Activated CD8-positive, alpha-beta memory T cell treated with anti-CD3 and anti-CD28 coated beads, Interleukin-2, amount 50 U/mL, for 48 hours (primary cell): Measurements from ENCODE around the gene GSS.

ENCODE experiments used
- DNase-seq: peaks from one replicate; pipeline ENCODE4 v3.0.0-alpha.2; 2020

GSS gene

DNA sequence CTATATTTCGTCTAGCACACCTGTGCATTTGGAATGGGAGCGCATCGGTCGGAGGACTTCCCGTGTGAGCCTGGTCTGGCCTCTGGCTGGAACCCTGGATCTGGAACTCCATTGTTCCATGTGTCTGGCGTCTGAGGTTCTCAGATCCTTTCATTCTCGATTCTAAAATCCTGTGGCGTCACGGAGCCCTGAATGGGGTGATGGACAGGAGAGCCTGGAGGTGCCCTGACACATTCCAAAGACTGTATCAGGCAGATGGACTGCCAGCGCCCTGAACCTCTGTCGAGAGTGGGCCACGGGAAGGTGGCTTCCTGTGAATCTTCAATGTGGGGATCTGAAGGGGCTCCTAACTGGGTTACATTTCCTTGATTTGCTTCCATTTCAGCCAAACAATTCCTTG is 20.7 kb upstream of the GSS start:
- no peak for DNase-seq

DNA sequence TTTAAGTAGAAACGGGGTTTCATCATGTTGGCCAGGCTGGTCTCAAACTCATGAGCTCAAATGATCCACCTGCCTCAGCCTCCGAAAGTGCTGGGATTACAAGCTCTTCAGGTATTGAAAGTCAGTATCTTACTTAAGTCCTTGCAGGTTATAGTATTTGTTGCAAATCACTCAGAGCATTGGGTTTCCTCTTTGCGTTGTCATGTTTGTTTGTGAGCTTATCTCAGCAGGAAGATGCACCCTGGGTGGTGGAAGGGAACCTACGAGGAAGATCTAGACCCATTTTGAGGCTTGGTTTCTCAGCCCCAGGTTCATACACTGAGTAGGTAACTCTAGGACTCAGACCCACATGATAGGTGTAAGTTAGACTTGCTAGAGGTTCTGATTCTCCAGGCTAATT is 18.6 kb upstream of the GSS start:
- DNase-seq = no peak

DNA sequence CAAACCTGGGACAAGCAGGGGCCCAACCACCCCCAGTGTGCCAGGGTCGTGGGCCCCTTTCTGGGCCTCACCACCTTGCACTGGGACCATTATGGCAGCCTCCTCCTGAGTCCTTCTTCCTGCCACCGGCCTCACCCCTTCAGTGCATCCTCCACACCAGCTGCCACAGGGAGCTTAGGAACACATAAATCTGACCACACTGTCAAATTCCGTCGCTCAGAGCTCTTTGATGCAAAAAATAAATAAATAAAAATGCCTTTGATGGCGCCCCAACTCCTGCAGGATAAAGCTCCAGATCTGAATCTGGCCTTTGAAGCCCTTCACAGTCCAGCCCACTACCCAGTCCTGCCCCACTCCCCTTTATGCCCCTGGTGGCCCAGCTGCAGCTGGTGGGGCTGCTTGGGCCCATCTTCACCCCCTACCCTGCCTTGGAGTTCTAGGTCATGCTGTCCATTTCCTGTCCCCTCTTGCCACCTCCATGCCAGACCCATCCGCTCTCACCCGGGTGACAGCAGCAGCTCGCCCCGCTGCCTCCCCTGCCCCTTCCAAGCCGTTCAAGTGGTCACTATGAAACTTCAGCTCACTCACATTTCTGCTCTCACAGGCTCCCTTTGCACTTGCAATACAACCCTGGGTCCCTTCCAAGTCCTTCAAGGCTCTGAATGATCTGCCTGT is 16.1 kb upstream of the GSS start:
- DNase-seq = no peak

DNA sequence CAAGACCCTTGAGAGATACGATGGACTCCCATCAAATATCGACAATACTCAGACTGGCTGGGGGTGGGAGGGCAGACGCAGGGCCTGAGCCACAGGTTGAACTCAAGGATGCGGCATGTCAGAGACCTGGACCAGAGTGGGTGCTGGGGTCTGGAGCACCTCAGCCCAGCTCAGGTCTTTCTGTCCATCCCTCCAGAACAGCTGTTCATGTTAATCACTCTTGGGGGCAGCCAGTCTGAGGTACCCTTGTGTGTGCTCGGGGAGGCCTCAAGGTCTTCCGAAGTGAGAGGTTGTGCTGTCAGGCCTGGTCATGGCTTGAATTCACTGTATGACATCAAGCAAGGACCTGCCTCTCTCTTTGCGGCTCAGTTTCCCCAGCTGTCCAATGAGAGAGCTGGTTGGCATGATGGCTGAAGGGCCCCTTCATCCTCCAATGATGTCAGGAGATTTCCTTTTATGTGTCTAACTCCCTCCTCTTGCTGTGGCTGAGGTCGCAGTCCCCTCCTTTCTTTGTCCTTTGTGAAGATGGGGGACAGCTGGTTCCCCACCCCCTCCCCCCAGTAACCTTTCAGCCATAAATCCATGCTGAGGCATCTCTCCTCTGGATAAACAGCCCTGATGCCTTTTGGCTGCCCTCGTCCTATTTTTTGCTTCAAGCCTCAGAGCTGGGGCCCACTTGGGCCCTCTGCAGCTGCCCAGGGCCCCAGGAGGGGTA is 15.4 kb upstream of the GSS start:
- DNase-seq = no peak

DNA sequence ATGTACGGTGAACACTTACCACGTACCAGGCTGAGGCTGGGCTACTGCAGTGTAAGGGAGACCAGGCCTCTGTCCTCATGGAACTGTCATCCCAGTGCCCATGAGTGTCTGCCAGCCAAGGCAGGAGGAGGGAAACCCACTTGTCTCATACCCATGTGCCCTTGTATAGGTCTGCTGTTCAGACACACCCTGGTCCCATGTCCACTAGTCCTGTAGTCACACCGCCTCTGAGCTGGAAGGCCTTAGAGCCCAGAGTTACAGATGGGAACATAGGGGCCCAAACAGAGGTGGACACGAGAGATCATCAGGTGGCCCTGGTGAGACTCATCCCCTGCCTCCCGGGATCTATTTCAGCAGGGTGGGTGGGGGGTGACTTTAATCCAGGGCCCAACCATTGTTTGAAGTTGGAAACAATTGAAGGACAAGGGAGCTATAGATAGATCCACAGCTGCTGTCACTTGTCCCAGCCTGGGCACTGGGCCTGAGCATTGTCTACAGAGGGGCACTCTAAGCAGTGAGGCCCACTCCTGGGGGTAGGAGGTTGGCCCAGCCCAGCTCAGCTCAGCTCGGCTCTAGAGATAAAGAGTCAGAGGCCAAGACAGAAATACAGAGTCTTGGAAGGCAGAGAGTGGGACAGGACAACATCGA is 14.7 kb upstream of the GSS start:
- no peak for DNase-seq

DNA sequence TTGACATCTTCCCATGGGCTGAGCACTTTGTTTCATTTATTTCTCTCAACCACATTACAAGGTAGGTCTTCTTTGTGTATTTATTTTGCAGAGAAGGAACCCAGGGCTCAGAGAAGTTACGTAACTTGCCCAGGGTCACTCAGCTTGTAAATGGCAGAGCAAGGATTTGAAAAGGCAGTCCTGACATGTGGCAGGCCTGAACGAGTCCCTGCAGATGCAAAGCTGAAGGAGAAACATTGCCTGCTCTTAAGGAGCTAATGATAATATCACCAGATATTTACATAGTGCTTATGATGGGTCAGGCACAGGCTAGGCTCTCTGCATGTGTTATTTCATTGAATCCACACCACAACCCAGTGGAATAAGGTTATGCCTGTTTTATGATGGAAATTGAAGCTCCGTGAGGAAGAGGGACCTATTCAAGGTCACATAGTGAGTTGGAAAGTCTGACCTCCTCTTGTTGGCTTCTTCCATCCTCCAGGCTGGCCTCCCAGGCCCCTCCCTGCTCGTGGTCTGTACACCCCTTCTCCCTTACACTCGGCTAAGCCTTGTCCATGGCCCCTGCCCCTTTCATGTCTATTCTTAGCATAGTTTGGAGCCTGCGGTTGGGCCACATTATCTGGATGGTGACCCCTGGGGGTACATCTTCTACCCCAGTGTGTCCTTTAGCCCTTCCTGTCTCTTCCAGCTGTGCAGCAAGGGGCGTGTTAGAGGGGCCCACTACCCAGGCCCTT is 12.6 kb upstream of the GSS start:
- no peak for DNase-seq

DNA sequence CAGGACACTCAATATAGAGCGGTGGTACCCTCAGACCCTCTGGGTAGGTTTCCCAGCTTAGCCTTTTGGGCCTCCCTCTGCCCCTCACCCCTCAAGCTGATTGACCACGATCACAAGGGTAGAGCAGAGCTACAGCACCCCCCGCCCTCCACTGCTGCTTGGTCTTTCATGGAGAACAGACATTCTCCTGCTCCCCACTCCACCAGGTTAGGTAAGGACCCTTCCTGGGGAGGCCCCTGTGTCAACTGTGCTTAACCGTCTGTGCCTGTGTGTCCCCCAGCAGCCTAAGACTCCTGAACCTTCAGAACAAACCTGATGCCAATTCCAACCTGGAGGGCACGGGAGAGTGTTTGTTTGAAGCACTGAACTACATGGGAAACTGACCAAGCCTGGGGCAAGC is 11.8 kb upstream of the GSS start:
- no peak for DNase-seq

DNA sequence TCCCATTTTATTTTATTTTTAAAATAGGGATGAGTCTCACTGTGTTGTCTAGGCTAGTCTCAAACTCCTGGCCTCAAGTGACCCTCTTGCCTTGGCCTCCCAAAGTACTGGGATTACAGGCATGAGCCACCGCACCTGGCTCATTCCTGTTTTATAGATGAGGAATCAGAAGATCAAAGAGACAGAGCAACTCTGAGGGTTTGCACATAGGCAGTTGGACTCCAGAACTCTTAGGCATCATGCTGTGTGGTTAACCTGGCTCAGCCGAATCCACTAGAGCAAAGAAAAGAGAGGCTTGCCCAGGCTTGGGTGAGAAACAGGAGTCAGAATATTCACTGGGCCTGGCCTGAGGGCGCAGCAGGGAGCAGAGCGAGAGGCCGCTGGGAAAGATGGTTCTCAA is 9.4 kb upstream of the GSS start:
- no peak for DNase-seq

DNA sequence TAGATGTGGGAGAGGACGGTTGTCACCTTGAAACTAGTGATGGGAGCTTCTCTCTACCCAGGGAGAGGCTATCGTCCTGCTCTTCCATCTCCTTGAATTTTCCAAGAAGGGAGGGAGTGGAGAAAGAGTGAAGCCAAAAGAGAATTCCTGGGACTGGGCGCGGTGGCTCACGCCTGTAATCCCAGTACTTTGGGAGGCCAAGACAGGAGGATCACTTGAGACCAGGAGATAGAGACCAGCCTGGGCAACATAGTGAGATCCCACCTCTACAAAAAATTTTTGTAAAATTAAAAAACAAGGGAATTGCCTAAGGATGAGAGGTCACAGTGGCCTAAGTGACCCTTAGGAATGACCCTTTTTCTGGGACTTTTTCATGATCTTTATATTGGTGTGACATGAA is 8.9 kb upstream of the GSS start:
- DNase-seq = no peak

DNA sequence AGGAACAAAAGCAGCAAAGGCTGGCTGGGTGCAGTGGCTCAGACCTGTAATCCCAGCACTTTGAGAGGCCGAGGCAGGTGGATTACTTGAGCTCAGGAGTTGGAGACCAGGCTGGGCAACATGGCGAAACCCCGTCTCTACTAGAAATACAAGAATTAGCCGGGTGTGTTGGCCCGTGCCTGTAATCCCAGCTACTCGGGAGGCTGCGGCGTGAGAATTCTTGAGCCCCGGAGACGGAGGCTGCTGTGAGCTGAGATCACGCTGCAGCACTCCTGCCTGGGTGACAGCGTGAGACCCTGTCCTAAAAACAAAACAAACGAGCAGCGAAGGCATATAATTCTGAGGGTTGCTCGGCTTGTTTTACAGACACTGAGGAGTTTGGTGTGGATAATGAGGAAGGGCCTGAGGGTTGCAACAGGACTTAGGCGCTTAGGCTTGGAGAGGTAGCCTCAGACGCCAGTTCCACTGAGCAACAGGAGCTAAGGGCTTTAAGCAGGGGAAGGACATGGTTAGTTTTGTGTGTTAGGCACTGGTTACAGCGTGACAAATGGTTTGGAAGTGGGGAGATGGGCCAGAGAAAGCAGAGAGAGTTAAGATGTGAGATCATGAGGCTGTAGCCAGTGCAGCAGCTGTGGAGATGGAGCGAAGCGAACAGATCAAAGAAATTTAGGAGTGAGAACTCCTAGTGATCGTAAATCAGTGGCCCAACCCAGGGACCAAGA is 1.3 kb upstream of the GSS start:
- no peak for DNase-seq

DNA sequence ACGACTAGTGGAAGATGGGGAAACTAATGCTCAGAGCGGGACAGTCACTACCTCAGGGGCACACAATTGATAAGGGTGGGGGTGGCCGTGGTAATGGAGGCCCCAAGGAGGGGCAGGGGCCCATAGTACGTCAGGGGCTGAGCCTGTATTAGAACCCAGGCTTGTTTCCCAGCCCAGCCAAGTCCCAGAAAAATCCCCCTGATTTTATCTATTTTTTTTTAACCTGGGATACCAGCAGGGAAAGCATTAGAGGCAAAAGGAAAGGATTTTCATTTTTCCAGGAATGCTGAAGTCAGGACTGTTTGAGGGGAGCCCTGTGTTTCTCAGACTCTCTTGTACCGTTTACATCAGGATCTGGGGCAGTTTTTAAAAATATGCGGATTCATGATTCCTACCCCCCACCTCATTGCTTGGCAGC is 444 bp upstream of the GSS start:
- DNase-seq = no peak

DNA sequence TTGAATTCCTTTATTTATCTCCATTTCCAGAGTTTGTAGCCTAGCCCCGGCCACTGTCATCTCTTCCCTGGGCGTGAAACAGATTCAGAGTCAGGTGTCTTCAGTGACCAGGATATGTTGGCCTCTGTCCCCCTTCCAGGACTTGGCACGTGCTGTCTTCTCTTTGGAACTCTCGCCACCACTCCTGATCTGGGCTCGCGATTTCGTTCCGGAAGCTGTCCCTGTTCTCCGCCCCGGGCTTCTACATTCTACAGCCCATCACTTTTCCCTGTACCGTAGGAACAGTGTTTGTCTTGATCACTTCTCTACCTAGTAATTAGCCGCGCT is 739 bp downstream of the GSS start:
- no peak for DNase-seq

DNA sequence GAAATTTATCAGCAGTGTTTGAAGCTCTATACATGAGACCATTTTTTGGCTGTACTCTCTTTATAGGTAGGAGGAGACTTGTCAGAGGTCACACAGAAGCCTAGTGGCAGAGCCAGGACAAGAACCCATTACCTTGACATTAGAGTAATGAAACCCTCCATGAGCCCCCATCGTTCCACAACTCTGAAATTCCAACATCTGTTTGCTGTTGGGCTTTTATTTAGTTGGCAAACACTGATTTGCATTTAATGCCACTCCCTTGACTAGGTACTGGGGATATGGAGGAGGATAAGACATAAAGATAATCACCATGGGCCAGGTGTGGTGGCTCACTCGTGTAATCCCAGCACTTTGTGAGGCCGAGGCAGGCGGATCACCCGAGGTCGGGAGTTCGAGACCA is 1.6 kb downstream of the GSS start:
- DNase-seq = no peak

DNA sequence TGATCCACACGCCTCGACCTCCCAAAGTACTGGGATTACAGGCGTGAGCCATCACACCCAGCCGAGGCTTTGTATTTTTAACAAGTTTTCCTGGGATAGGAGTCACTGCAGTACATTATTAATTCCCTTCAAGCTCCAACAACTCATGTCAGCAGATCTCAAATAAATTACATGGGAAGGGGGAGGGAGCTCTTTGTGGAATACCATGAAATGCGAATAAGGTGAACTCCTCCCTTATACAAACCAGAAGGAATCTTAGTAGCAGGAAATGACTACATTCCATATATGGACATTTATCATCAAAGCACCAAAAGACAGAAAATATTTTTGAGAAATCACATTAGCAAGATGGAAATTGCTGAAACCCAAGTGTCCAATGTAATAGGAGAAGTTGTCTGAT is 2.9 kb downstream of the GSS start:
- no peak for DNase-seq

DNA sequence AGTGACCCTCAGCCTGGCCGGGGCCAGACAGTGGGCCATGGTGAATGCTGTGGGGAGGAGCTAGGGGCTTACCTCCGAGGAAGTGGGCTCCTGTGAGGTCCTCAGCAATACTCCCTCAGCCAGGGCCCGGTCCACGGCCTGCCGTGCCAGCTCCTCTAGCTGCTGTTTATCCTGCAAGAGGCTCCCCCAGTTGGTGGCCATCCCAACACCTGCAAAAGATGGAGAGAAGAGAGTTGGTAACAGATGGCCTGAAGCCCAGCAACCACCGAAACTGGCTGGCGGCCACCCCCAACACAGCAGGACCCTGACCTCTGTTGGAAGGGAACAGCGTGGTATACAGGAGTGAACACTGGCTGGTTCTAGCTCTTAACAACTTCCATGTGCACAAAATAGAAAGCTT is 4.0 kb downstream of the GSS start:
- DNase-seq = no peak

DNA sequence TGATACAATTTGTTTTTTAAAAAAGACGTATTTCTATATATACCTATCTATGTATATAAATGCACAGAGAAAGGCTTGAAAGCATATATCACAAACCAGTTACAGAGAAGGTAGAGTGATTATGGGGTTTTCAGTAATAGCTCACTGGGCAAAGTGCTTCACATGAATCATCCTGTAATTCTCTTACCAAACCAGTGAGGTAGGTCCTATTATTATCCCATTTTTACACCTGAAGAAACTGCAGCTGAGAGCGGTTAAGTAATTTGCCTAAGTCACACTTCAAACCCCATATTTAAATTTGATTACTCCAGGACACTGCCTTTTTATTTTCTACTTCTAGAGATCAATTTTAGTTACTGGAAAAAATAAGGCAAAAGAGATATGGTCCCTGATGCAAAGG is 4.4 kb downstream of the GSS start:
- no peak for DNase-seq

DNA sequence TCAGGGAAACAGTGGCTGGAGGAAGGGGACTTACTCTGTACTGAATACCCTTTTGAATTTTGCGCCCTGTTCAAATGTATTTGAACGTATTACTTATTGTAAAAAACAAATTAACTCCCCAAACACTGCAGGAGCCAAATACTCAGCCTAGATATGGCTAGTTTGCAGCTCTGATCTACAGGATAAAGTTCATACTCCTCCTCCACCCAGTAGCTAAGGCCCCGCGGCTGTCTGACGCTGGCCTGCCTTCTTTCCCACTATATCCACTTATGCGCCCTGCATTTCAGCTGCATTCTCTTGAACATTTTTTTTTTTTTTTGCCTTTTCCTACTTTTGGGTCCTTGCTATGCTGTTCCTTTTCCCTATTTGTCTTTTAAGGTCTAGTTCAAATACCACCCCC is 6.5 kb downstream of the GSS start:
- DNase-seq = no peak

DNA sequence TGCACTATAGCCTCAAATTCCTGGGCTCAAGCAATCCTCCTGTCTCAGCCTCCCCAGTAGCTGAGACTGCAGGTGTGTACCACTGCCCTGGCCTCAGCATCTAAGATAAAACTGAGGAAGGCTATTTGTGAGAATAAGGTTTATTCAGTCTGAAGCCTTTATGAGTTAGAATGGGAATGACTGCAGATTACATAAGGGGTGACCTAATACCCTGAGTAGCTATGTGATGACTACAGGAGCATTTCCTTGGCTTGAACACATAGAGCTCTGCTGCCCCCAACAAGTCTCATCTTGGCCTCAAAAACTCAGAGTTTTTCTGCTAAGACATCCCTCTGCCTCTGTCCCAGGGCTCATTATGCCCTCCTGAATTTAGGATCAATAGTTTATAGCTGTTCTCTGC is 7.6 kb downstream of the GSS start:
- no peak for DNase-seq

DNA sequence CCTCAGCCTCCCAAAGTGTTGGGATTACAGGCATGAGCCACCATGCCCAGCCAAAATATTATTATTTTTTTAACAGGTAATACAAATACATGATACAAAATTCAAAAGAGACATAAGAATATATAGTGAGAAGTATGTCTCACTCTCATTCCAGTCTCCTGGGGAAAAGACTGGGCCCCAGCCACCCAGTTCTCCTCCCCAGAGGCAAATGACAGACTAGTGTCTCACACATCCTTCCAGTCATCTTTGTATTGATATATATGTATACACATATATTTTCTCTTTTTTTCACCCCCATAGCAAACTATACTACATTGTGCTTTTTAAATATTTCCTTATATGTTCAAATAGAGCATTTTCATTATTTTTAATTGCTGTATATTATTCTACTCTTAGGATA is 8.3 kb downstream of the GSS start:
- DNase-seq = no peak

DNA sequence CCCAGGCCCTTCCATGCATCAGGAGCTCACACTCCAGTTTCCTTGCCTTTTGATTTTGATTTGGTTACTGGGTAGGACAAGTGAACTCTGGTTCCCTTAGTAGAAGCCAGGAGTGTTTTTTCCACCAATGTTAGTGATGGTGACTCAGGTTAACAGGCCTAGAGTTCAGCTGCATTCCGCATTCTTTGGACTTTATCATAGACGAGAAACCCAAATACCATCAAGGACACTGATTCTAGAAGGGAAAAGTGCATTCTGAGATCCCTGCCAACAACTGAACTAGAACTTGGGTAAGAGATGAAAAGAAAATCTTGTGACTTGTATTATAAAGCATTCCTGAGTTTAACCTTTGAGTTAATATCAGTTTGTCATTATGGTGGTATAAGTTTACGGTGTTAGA is 8.9 kb downstream of the GSS start:
- no peak for DNase-seq

DNA sequence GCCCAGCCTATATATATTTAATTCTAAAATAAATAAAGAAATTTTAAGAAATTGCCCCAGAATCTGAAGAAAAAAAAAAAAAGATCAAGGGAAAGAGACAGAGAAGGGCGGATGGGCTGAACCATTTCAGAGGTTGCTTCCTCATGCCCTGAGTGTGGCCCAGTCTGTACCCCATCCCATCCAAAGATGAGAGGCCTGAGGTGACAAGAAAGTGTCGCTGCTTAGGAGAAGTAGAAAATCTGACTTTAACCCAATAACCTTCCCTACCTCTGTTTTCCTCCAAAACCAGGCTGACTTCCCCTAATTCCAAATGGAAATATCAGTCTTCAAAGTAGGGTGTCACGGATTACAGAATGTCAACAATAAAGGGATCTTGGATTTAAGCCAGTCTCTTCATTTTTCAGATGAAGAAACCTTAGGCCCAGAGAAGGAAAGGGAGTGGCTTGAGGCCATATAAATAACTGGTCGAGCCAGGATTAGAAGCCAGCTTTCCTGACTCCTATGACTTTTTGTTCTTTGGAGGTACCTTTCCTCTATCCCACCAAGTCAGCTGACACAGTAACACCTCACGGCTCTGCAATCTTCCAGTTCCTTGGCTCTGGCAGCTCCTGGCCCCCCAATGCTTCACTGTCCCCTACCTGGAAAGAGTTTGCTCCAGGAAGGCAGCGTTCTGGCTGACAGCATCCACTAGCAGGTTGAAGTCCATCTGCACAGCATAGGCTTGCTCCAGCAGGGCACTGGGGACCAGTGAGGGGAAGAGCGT is 10.1 kb downstream of the GSS start:
- no peak for DNase-seq

DNA sequence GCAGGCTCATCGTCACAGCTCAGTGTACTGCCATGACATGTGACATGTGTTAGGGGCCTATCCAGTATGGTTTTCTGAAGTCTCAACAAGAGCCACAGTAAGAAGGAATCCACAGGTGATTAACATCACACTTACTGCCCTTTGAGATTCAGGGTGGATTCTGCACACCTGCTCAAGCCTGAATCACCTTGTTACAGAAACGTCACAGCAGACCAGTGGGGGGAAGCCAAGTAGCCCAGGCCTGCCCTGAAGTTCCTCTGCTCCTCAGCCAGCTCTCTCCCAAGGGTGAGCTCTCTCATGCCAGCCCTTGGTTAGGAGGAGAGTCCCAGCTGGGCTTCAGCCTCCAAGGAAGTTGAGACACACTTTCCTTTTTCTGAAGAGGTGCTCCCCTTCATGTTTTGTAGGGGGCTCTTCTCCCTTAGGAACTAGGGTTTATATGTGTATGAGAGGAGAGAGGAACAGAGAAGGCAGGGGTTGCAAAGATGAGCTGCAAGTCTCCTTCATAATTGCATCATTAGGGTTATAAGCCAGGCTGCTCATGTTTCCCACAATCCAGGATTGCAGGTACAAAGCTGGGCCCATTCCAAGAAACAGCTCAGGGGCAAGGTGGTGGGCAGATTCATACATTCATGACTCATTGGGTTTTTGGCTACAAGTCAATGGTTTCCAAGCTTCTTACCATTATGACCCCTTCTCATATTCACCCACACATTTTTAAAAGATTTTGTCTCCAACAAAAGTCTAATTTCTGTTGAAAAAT is 11.6 kb downstream of the GSS start:
- no peak for DNase-seq
